RWPE2 (cell line): ENCODE data around the gene TMEM273.

Experiments used
- ATAC-seq: fragments of 200-7000 bp; cut with Tn5 transposase; 3 replicates; pipeline ENCODE4 v1.9.1; 2021; ENCODE audit warnings: low read depth
- DNase-seq: peaks from one replicate; pipeline ENCODE4 v3.0.0-alpha.2; 2020; ENCODE audit warnings: low spot score
- H3K27ac ChIP-seq: fragments of 450-650 bp; 2 replicates; pipeline ENCODE4 v1.5.1; 2017; ENCODE audit warnings: mild to moderate bottlenecking; ENCODE audit not compliant: poor library complexity, severe bottlenecking
- H3K27me3 ChIP-seq: fragments of 250-450 bp; sonication (Bioruptor Pico); 2 replicates; pipeline ENCODE4 v1.5.1; 2021; ENCODE audit warnings: mild to moderate bottlenecking, moderate library complexity; ENCODE audit not compliant: insufficient read depth, poor library complexity, severe bottlenecking
- H3K36me3 ChIP-seq: fragments of 250-450 bp; sonication (Bioruptor Pico); 2 replicates; pipeline ENCODE4 v1.5.1; 2020; ENCODE audit warnings: low read depth, mild to moderate bottlenecking, moderate library complexity
- H3K4me1 ChIP-seq: fragments of 250-450 bp; sonication (Bioruptor Pico); 2 replicates; pipeline ENCODE4 v1.5.1; 2021; ENCODE audit warnings: mild to moderate bottlenecking, moderate library complexity; ENCODE audit not compliant: insufficient read depth, poor library complexity, severe bottlenecking
- H3K4me3 ChIP-seq: fragments of 250-450 bp; sonication (Bioruptor Pico); 2 replicates; pipeline ENCODE4 v1.5.1; 2021; ENCODE audit warnings: mild to moderate bottlenecking, moderate library complexity; ENCODE audit not compliant: severe bottlenecking
- H3K9me3 ChIP-seq: fragments of 250-450 bp; sonication (Bioruptor Pico); 2 replicates; pipeline ENCODE4 v1.5.1; 2021; ENCODE audit warnings: mild to moderate bottlenecking, moderate library complexity; ENCODE audit not compliant: severe bottlenecking
- CTCF ChIP-seq: fragments of 450-650 bp; IDR thresholded peaks from one replicate; pipeline ENCODE4 v1.5.1; 2017; ENCODE audit warnings: mild to moderate bottlenecking, moderate library complexity; ENCODE audit not compliant: poor library complexity, severe bottlenecking

Gene TMEM273

GRCh38 chr10:49175587-49176309, 12.4 kb downstream of the TMEM273 start:
- TF ChIP-seq CTCF, result no peak
- Histone ChIP-seq H3K27me3 (no peaks in the 10 kb centered on the region), H3K9me3 (no peaks in the 10 kb centered on the region), H3K4me3 (no peak overlapping the region), H3K36me3 (no peaks in the 10 kb centered on the region), H3K4me1 (peaks cover 7% of the 10 kb centered on the region), H3K27ac (no peak overlapping the region)
- ATAC-seq (no peak), DNase-seq (no peak)

- Histone ChIP-seq H3K27me3 (no peaks in the 10 kb centered on the region), H3K9me3 (no peaks in the 10 kb centered on the region), H3K4me1 (peaks cover 7% of the 10 kb centered on the region), H3K36me3 (no peaks in the 10 kb centered on the region), H3K27ac (no peak overlapping the region), H3K4me3 (no peak overlapping the region)
- ATAC-seq (no peak), DNase-seq (no peak)
- no peak for TF ChIP-seq CTCF
Measured at GRCh38 chr10:49174926-49175500, 13.2 kb downstream of the TMEM273 start.

- Histone ChIP-seq H3K4me3 (no peak overlapping the region), H3K36me3 (no peaks in the 10 kb centered on the region), H3K27me3 (no peaks in the 10 kb centered on the region), H3K27ac (no peak overlapping the region), H3K9me3 (no peaks in the 10 kb centered on the region), H3K4me1 (peaks cover 7% of the 10 kb centered on the region)
- ATAC-seq (no peak), DNase-seq (no peak)
- TF ChIP-seq CTCF, result no peak
Measured at GRCh38 chr10:49174261-49174925, 13.8 kb downstream of the TMEM273 start.

GRCh38 chr10:49173853-49174252, 14.3 kb downstream of the TMEM273 start:
- Histone ChIP-seq H3K27ac (no peak overlapping the region), H3K27me3 (no peaks in the 10 kb centered on the region), H3K36me3 (no peaks in the 10 kb centered on the region), H3K4me3 (no peak overlapping the region), H3K9me3 (no peaks in the 10 kb centered on the region), H3K4me1 (peaks cover 7% of the 10 kb centered on the region)
- TF ChIP-seq CTCF, result no peak
- no peak for ATAC-seq
- no peak for DNase-seq
